ENCODE measurements around the gene STOML1. TPM values are rescaled to one million over a fixed set of nuclear protein-coding genes. Genes with fewer than 3 reads are reported as not detected.

STOML1 gene
- total RNA-seq, 4 donors from 2014 or later, result 10.9 to 25.8 (median 18.2) TPM

DNA sequence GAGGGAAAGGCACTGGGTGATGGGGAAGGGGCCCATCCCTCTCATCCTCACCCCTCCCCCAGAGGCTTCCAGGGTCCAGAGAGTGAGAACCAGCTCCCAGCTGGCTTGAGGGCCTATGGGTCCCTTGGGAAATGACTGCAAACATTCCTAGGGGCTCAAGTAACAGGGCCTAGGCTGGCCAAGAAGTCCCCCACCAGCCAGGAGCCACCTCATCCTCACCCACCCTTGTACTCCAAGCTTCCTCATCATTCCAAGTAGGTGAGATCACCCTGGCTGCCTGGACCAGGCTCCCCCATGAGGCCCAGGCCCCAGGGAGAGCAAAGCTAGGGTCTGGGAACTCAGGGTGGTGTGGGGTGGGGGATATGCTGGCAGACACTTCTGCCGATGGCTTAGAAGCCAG is 51.1 kb downstream of the STOML1 start:
- TF ChIP-seq, protein P1, sequence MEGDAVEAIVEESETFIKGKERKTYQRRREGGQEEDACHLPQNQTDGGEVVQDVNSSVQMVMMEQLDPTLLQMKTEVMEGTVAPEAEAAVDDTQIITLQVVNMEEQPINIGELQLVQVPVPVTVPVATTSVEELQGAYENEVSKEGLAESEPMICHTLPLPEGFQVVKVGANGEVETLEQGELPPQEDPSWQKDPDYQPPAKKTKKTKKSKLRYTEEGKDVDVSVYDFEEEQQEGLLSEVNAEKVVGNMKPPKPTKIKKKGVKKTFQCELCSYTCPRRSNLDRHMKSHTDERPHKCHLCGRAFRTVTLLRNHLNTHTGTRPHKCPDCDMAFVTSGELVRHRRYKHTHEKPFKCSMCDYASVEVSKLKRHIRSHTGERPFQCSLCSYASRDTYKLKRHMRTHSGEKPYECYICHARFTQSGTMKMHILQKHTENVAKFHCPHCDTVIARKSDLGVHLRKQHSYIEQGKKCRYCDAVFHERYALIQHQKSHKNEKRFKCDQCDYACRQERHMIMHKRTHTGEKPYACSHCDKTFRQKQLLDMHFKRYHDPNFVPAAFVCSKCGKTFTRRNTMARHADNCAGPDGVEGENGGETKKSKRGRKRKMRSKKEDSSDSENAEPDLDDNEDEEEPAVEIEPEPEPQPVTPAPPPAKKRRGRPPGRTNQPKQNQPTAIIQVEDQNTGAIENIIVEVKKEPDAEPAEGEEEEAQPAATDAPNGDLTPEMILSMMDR (IDR thresholded peaks at IDR 0.05; ENCODE audit: low read depth), result no peak

DNA sequence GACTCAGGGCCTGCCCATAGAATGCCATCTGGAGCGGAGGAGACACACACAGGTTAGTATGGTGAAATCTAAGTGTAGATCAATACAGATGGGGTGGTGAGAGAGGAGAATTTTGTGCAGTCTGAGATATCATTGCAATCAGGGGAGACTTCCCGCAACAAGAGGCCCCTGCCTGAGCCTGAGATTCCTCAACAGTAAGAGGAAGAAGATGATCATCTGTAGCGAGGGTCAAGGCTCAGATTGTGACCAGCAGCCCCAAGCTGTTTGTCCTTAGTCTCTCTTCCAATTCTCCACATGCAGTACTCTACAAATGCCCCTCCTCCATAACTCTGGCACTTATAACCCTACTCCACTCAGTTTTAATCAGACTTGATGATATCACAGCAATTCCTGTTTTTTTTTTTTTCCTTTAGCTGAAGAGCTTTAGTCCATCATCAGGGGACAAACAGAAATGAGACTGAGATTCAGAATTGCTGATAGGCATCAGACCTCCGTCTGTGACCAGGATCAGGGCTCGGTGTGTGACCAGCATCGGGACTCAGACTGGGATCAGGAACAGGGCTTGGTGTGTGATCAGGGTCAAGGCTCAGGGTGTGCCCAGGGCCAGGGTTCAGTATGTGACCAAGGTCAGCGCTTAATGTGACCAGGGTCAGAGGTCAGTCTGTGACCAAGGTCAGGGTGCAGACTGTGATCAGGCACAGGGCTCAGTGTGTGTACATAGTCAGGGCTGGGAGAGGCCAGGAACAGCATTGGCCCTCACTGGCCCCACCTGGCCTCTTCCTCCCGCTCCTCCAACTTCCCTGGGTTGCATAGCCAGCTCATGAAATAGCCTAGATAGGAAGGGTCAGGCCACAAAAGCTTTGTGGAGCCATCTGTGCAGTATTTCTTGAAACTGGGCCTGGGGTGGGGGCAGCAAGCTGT is 51.8 kb downstream of the STOML1 start:
- TF ChIP-seq, protein P1 (IDR thresholded peaks at IDR 0.05; ENCODE audit: low read depth), result no peak

DNA sequence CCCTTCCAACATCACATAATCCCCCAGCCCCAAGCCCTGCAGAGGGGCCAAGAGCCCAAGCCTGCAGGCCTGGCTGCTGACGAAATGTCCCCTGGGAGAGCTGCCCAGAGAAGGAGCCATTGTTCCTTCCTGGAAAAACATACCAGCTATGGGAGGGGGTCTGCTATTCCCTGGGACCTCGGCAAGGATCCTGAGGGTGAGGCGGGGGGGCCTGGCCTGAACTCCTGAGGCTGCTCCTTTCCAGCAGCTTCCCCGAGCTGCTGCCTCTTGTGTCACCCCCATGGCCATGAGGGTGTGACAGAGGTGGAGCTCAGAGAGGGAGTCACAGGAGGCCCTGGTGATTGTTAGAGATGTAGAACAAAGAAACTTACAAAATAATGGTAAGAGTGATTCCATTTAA is 53.0 kb downstream of the STOML1 start:
- TF ChIP-seq, protein P1 (IDR thresholded peaks at IDR 0.05; ENCODE audit: low read depth), result no peak

DNA sequence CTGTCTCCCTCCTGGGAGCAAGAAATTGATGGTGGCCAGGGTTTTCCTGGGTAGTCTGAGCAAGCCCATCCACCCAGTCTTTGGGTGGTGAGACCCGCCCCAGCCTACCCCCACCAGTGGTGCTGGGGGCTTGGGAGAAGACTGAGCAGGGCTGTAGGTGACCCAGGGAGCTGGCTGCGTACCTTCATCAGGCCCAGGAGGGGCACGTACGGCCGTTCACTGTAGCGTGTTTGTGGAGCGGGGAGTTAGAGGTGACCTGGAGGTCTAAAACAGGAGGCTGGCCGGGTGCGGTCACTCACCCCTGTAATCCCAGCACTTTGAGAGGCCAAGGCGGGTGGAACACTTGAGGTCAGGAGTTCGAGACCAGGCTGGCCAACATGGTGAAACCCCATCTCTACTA is 54.4 kb downstream of the STOML1 start:
- TF ChIP-seq, protein P1 (IDR thresholded peaks at IDR 0.05; ENCODE audit: low read depth), result no peak

DNA sequence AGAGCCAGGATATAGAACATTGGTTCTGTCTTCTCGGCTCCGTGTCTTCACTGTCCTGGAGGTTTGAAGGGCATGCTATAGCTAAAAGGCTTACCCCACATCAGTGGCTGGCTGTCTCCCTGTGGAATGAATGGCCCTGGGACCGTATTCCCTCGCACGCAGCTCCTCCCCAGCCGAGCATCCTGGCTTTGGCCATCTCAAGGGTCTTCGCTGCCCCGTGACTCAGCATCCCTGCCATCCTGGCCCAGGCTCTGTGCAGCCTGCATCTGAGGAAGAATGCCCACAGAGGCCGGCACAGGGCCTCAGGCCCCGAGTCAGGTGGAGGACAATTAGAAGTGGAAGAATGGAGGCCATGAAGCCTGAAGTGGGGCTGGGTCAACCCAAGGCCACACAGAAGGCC is 54.8 kb downstream of the STOML1 start:
- TF ChIP-seq, protein P1 (IDR thresholded peaks at IDR 0.05; ENCODE audit: low read depth), result no peak

DNA sequence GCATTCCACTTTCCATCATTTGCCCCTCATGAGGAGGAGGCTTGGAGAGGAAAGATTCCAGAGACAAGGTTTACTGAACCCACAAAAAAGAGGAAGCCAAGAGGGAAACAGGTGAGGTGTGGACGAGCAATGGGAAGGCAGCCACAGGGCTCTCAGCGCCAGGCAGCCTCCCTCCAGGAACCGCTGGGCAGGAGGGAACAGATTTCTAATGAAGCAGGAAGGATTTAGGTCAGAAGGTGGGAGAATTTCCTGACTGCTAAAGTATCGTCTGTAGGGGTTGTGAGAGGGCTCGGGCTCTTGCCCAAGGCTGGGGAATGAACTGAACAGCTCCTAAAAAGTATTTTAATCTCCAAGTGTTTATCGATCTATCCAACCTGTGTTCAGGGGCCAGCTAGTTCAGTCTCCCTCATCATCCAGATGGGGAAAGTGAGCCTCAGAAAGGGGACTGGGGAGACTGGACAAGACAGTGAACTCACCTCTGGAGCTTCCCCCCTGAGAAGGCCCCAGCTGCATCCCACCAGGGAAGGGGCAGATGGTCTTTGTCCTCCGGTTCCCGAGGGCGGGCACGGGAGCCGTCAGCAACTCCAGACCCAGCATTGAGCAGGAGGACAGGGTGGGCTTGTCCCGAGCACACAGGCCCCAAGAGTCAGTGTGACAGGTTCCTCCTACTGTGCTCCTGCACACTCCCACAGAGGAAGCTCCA is 55.4 kb downstream of the STOML1 start:
- TF ChIP-seq, protein P1 (IDR thresholded peaks at IDR 0.05; ENCODE audit: low read depth), result no peak

DNA sequence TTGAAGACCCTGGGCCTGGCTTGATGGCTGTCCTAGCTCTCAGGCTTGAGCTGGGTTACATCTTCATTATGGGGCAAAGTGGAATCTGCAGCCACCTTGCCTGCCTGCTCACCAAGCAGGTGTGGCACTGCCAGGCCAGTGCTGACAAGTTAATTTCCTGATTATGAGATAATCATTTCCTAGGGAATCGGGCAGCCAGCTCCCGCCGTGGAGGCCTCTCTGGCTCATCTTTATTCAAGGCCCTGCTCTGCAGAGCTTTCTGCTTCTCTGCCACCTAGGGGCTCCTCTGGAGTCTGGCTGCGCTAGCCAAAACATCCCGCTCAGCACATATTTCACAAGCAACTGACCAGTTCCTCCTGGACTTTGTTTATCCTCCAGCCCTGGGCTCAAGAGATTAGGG is 55.9 kb downstream of the STOML1 start:
- TF ChIP-seq, protein P1 (IDR thresholded peaks at IDR 0.05; ENCODE audit: low read depth), result no peak

Data from subcutaneous adipose tissue (tissue), 4 donors.